ENCODE results near the gene PPOX. TPM values are rescaled to one million over a fixed set of nuclear protein-coding genes. Genes with fewer than 3 reads are reported as not detected.
A peak's percentile ranks its signal among the peaks of the same experiment; 100 is the strongest.

Gene PPOX
- total and polyA plus RNA-seq, 9 donors = 20.1 to 37.9 (median 24.2) TPM

DNA sequence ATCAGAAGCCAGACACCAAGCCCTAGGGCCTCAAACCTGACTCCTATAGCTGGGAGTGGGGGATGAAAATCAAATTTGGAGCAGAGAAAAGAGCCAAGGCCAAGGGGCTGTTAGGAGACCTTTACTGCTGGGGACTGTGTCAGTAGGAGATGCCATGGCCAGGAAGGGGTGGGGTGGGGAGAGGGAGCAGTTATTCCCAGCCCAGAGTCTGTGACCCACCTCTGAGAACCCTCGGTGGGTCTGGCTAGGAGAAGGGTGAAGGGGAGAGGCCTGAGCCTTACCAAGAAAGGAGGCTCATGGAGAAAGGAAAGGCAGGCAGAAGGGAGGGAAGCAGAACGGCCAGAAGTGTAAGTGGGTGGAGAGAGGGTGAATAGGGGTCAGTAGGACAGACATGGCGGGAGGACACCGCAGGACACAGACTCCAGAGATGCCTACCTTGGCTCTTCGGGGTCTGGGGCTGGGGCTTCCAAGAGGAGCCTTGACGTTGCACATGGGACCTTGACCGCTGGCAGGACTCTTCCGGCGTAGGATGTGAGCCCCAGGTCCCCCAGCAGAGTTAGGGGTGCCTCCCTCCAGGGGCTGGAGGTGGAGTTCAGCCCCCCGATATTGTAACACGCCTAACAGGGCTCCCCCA lies 31.5 kb downstream of the PPOX start:
- intact Hi-C loops (cut with DNase I) = loop anchor here in 2 of 4 donors (10.0 kb wide), 1 partner anchor 187 kb away; no protein-coding TSS in a partner anchor
- Histone ChIP-seq H3K27me3 (no peaks in the 10 kb centered on the region), H3K36me3 (no peaks in the 10 kb centered on the region), H3K9me3 (no peaks in the 10 kb centered on the region), H3K4me3 (peak overlapping the region; percentile 44), H3K27ac (peak overlapping the region; percentile 84 to 96), H3K4me1 (ENCODE audit: insufficient read depth) (peaks cover 37% of the 10 kb centered on the region)
- DNase-seq = peak in 2 of 5 donors; percentile 44 to 48
- TF ChIP-seq POLR2A (IDR thresholded peaks at IDR 0.05) = no peak
- no peak for TF ChIP-seq EP300 (IDR thresholded peaks at IDR 0.05)
- TF ChIP-seq, protein P1, sequence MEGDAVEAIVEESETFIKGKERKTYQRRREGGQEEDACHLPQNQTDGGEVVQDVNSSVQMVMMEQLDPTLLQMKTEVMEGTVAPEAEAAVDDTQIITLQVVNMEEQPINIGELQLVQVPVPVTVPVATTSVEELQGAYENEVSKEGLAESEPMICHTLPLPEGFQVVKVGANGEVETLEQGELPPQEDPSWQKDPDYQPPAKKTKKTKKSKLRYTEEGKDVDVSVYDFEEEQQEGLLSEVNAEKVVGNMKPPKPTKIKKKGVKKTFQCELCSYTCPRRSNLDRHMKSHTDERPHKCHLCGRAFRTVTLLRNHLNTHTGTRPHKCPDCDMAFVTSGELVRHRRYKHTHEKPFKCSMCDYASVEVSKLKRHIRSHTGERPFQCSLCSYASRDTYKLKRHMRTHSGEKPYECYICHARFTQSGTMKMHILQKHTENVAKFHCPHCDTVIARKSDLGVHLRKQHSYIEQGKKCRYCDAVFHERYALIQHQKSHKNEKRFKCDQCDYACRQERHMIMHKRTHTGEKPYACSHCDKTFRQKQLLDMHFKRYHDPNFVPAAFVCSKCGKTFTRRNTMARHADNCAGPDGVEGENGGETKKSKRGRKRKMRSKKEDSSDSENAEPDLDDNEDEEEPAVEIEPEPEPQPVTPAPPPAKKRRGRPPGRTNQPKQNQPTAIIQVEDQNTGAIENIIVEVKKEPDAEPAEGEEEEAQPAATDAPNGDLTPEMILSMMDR (IDR thresholded peaks at IDR 0.05) = no peak
- 25 to 38% (median 33%) methylated on average over 9 to 11 of the region's 11 CpGs for WGBS, 3 donors

DNA sequence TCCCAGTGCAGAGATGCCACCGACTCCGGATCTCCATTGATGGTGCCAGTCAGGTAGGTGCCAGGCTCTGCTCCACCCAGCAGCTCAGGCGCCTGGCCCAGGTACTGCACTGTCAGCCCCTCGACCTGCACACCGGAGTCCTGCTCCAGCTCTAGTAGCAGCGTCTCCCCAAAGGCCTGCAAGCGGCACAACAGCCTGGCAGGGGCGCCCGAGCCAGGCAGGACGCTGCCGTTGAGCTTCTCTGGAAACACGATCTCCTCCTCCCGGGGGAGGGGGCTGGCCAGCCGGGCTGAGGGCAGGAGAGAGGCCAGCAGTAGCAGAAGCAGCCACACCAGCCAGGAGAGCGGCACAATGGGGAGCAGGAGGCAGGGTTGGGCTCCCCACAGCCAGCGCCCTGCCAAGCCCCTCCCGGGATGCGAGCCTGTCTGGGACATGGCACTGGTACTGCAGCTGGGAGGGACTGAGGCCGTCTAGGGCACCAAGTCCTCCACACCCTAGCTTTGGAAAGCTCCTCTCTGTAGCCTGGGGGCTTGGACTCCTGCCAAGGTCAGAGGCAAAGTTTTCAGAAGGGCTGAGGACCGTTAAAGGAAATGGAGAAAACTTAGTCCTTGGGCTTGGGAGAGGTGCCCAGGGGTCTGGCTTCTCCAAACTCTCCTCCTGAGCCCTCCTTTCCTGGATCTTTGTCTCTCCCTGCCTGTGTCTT lies 32.1 kb downstream of the PPOX start:
- peak; percentile 50 to 78 (median 76) for DNase-seq
- Histone ChIP-seq H3K4me3 (peak overlapping the region; percentile 44), H3K36me3 (no peaks in the 10 kb centered on the region), H3K4me1 (ENCODE audit: insufficient read depth) (peaks cover 41% of the 10 kb centered on the region), H3K27ac (peak overlapping the region; percentile 84 to 96), H3K27me3 (no peaks in the 10 kb centered on the region), H3K9me3 (no peaks in the 10 kb centered on the region)
- 5 to 13% (median 6%) methylated on average over 20 of the region's 20 CpGs for WGBS, 3 donors
- TF ChIP-seq POLR2A (IDR thresholded peaks at IDR 0.05) (no peak), EP300 (IDR thresholded peaks at IDR 0.05) (no peak)
- TF ChIP-seq, protein P1 (IDR thresholded peaks at IDR 0.05) = no peak
- intact Hi-C loops (cut with DNase I) = loop anchor here in 2 of 4 donors (10.0 kb wide), 1 partner anchor 186 kb away; no protein-coding TSS in a partner anchor

DNA sequence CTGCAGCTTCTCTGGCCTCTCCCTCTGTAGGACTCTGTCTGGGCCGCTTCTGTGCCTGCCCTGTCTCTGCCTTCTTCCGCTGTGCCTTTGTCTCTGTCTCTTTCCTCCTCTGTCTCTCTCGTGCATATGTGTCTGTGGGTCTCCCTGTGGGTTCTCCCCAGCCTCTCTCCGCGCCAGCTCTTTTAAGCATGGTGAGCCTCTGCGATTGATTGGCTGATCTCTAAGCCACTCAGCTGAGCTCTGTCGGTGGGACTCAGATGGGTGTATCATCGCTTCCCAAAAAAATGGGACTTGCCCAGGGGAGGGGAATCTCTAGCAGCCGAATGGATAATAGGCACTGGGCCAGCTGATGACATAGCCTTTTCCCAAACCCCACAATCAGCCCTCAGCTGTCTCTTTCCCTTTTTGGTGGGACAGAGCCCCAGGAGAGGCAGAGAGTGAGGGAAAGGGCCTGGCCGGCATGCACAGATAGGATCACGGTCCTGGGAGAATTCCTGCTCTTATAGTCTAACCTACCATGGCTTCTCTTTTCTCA lies 32.7 kb downstream of the PPOX start, which contains the start of gene ADAMTS4:
Gene ADAMTS4 (minus strand): TSS at position 158 of the 535 bp plus-strand sequence. CDS start 427 bp downstream, outside the sequence.
- Histone ChIP-seq H3K27ac (peak within 1 kb of the TSS; percentile 96), H3K36me3 (no peaks in the 10 kb centered on the region), H3K27me3 (no peaks in the 10 kb centered on the region), H3K4me3 (peak within 1 kb of the TSS; percentile 44), H3K9me3 (no peaks in the 10 kb centered on the region), H3K4me1 (ENCODE audit: insufficient read depth) (peaks cover 44% of the 10 kb centered on the region)
- TF ChIP-seq EP300 (IDR thresholded peaks at IDR 0.05) (no peak), POLR2A (IDR thresholded peaks at IDR 0.05) (peak; percentile 97)
- TF ChIP-seq, protein P1 (IDR thresholded peaks at IDR 0.05) = peak in 1 of 3 donors; percentile 9
- 15 to 19% (median 17%) methylated on average over 11 of the region's 11 CpGs for WGBS, 3 donors
- intact Hi-C loops (cut with DNase I) = loop anchor here in 2 of 4 donors (10.0 kb wide), 1 partner anchor 186 kb away; no protein-coding TSS in a partner anchor
- DNase-seq = peak; percentile 82 to 95 (median 85)

DNA sequence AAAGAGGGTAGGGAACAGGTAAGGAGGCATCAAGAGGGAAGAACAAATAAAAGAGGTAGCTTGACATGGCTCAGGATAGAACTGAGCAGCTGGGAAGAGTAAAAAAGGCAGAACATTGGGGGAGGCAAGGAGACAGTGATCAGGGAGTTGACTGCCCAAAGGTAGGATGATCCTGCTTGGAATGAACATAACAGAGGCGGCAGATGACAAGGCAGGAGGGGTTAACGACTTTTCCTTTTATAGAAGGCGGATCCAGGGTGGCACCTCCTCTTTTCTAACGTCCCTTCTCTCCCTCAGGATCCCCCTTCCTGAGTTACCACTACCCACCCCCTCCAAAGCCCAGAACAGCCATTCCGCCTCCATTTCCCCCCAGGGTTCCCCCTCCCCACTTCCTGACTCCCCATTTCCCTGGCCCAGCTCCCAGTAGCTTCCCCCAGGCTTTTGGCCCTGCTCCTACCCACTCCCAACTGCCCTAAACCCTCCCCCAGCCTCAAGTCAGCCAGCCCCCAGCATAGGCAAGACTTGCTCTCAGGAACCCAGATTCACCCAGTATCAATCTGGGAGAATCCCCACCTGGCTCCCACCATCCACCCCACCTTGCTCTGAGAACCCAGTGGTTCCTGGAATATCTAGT lies 33.4 kb downstream of the PPOX start:
- Histone ChIP-seq H3K27me3 (no peaks in the 10 kb centered on the region), H3K4me3 (no peak overlapping the region), H3K4me1 (ENCODE audit: insufficient read depth) (peaks cover 44% of the 10 kb centered on the region), H3K27ac (peak overlapping the region; percentile 96), H3K36me3 (no peaks in the 10 kb centered on the region), H3K9me3 (no peaks in the 10 kb centered on the region)
- intact Hi-C loops (cut with DNase I) = loop anchor here in 2 of 4 donors (10.0 kb wide), 1 partner anchor 185 kb away; no protein-coding TSS in a partner anchor
- WGBS, 3 donors = 36 to 50% (median 36%) methylated on average over 5 of the region's 5 CpGs
- TF ChIP-seq, protein P1 (IDR thresholded peaks at IDR 0.05) = no peak
- TF ChIP-seq EP300 (IDR thresholded peaks at IDR 0.05) (no peak), POLR2A (IDR thresholded peaks at IDR 0.05) (no peak)
- peak in 3 of 5 donors; percentile 56 to 61 (median 60) for DNase-seq

Measured in ovary (tissue), 9 donors.